NB4 (cell line): ENCODE results near the gene PPP1R16B.

Experiments
- CTCF ChIP-seq: IDR thresholded peaks from one replicate; pipeline ENCODE4 v1.5.1; 2012; ENCODE audit warnings: low read depth, low read length
- MAX ChIP-seq: IDR thresholded peaks from 2 replicates; pipeline ENCODE4 v1.6.1; 2011; ENCODE audit warnings: low read depth, low read length
- MYC ChIP-seq: IDR thresholded peaks from 2 replicates; pipeline ENCODE4 v1.6.1; 2011; ENCODE audit warnings: low read depth, low read length

GRCh38 chr20:38874460-38875174 lies 69.1 kb downstream of the PPP1R16B start:
- TF ChIP-seq MAX = no peak
- no peak for TF ChIP-seq CTCF
- TF ChIP-seq MYC = no peak
